ENCODE data around the gene ARHGAP35.
A peak's percentile ranks its signal among the peaks of the same experiment; 100 is the strongest.
"Not testable (repeated sequence)": the region's sequence is repeated elsewhere in the genome, so short reads cannot be mapped to it uniquely, and the experiment has no call there.

ARHGAP35 gene

DNA sequence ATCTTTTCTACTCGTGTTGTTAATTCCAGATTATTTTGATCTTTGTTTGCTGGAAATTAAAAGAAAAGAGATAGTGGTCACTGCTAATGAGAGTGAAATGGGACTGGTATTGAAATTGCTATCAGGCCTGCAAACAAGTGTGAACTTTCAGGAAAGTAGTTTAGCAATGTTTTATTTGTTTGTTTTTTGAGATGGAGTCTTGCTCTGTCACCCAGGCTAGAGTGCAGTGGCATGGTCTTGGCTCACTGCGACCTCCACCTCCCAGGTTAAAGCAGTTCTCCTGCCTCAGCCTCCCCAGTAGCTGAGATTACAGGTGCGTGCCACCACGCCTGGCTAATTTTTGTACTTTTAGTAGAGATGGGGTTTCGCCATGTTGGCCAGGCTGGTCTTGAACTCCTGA, 10.4 kb downstream of the ARHGAP35 start:
- not testable (repeated sequence) for DNase-seq (ENCODE audit: low spot score)

DNA sequence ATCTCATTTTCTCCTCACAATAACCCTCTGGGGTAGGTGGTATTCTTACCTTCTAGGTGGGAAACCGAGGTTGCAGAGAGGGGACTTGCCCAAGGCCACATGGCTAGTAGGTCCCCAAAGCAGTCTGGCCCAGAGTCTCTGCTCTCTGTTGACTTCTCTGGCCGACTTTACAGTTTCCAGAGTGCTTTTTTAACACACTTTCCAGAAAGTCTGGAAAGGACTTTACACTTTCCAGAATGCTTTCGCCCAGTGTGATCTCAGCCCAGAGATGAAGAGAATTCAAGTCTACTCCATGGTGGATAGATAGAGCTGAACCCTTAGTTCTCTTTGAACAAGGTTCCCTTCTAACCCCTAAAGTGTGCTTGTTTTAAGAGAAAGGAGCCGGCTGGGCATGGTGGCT, 12.2 kb downstream of the ARHGAP35 start:
- DNase-seq (ENCODE audit: low spot score) = no peak

DNA sequence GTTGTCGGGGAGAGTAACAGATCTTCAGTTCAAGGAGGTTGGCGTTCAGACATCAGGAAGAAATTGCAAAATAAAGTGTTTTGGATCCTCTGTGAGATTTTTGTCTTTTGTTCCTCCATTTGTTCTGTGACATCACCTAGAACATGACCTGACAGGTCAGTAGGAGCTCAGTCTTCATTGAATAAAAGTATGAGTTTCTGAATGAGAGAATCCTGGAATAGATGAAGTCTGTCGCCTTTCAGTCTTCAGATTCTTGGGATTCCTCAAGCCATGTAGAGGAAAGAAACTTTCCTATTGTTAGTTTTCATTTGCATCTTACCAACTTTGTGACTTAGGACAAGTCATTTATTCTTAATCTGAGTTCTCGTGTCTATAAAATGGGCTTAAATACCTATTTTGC, 14.4 kb downstream of the ARHGAP35 start:
- no peak for DNase-seq (ENCODE audit: low spot score)

DNA sequence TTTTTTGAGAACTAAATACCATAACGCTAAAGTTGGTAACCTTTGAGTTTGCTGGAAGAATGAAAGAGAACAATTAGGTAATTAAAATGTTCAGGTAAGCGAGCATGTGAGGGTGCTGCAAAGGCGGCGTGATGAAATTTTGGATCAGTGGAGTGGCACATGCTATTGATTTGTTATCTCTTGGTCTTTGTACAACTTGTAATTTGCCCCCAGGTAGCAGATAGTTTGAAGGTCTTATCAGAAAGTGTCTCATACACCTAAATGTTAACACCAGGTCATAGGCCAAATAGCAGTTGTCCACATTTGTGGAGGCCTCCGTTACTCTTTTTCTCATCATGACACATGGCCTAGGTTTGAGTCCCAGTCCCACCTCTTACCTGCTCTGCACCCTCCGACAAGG, 14.9 kb downstream of the ARHGAP35 start:
- DNase-seq (ENCODE audit: low spot score) = no peak

DNA sequence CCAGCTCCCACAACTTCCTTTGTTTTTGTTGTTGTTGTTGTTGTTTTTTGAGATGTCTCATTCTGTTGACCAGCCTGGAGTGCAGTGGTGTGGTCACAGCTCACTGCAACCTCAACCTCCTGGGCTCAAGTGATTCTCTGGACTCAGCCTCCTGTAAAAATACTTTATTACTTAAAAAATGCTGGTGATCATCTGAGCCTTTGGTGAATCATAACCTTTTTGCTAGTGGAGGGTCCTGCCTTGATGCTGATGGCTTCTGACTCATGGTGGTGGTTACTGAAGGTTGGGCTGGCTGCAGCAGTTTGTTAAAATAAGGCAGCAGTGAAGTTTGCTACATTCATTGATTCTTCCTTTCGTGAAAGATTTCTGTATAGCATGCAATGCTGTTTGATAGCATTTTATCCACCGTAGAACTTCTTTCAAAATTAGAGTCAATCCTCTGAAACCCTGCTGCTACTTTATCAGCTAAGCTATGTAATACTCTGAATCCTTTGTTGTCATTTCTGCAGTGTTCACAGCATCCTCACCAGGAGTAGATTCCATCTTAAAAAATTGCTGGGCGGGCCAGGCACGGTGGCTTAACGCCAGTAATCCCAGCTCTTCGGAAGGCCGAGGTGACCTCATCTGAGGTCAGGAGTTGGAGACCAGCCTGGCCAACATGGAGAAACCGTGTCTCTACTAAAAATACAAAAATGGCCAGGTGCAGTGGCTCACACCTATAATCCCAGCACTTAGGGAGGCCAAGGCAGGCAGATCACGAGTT, 18.0 kb downstream of the ARHGAP35 start:
- no peak for DNase-seq (ENCODE audit: low spot score)

DNA sequence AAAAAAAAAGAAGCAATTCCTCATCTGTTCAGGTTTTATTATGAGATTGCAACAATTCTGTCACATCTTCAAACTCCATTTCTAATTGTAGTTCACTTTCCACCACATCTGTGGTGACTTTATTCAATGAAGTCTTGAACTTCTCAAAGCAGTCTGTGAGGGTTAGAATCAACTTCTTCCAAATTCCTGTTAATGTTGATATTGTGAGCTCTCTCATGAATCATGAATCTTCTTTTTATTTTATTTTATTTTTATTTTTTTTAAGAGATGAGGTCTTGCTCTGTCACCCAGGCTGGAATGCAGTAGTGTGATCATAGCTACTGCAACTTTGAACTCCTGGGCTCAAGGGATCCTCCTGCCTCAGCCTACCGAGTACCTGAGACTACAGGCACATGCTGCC, 19.6 kb downstream of the ARHGAP35 start:
- DNase-seq (ENCODE audit: low spot score) = no peak

DNA sequence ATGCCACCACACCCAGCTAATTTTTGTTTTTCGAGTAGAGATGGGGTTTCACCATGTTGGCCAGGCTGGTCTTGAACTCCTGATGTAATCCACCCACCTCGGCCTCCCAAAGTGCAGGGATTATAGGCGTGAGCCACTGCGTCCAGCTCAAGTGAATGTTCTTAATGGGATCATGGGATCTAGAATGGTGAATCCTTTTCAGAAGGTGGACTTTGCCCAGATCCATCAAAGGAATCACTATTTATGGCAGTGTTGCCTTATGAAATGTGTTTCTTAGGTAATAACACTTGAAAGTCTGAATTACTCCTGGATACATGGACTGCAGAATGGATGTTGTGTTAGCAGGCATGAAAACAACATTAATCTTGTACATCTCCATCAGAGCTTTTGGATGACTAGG, 20.3 kb downstream of the ARHGAP35 start:
- DNase-seq (ENCODE audit: low spot score) = no peak

DNA sequence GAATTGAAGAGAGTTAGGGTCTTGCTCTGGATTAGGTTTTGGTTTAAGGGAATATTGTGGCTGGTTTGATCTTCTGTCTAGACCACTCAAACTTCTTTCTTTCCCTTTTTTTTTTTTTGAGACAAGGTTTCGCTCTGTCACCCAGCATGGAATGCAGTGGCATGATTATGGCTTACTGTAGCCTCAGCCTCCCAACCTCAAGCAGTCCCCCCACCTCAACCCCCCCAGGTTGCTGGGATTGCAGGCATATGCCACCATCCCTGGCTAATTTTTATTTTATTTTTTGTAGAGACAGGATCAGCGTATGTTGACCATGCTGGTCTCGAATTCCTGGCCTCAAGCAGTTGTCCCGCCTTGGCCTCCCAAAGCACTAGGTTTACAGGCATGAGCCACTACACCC, 21.2 kb downstream of the ARHGAP35 start:
- no peak for DNase-seq (ENCODE audit: low spot score)

DNA sequence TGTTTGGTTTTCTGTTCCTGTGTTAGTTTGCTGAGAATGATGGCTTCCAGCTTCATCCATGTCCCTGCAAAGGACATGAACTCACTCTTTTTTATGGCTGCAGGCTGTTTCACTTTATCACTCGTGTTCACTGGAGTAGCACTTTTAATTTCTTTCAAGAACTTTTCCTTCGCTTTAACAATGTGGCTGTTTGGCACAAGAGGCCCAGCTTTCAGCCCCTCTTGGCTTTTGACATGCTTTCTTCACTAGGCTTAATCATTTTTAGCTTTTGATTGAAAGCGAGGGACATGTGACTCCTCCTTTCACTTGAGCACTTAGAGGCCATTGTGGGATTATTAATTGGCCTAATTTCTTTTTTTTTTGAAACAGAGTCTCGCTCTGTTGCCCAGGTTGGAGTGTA, 22.0 kb downstream of the ARHGAP35 start:
- DNase-seq (ENCODE audit: low spot score) = not testable (repeated sequence)

DNA sequence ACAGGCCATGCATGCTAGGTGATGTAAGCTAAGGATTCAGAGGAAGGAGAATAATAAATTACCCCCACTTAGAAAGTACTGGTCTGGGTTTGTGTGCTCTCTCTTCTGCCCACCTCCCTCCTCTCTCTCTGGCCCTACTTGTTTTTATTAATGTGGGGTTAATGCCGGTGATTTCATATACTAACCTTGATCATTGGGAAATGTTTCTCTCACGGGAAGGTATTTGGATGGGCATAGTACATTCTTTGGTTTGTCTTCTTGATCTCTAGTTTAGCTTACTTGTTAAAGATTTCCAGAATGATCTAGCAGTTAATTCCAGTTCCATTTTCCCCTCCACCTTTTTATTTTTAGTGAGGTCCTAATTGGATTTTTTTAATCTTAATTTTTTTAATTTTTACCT, 24.6 kb downstream of the ARHGAP35 start:
- no peak for DNase-seq (ENCODE audit: low spot score)

DNA sequence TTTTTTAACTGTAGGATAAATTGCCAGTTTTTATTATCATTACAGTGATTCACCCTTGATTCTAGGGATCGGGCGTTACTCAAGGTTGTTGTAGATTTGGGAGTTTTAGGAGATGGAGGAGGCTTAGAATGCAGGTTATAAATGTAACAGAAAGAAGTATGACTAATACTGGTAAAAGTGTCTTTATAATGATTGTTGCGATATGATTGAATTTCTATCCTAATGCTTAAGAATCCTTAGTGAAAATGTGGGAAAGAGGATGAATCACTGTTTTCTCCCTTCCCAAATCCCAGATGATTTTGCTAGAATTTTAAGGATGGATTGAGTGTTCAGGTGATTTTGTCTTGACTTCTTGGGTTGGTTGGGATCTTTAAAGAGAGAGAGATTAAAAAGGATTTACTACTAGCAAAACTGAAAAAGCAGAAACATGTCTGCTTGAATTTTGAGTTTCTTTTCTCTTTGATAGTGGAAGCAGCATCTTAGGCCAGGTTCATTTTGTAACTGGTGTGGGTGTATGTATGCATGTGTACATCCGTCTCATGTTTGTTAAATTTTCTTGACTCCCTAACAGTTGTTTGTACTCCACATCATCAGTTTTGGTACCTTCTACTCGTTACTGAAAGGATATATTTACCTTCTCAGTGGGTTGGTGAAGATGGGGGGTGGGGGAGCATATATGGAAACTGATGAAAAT, 25.9 kb downstream of the ARHGAP35 start:
- no peak for DNase-seq (ENCODE audit: low spot score)

DNA sequence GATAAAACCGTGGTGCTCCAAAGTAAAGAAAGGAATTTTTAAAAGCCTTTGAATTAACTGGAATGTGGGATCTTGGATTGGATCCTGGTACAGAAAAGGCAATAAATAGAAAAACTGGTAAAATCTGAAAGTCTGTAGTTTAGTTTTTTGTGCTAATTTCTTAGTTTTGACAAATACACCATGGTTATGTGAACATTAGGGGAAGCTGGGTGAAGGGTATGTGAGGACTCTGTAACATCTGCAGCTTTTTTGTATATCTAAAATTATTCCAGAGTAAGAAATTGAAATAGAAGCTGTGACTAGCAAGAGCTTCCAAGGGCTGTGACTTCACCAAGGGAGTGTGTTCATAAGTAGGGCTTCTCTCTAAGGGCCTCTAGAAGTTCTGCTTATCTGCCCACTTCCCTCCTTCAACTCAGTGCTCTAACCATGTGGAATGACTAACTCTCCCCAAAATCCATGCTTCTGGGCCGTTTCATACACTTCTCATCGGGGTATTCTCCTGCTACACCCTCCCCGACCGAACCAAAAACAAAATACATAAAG, 26.5 kb downstream of the ARHGAP35 start:
- no peak for DNase-seq (ENCODE audit: low spot score)

DNA sequence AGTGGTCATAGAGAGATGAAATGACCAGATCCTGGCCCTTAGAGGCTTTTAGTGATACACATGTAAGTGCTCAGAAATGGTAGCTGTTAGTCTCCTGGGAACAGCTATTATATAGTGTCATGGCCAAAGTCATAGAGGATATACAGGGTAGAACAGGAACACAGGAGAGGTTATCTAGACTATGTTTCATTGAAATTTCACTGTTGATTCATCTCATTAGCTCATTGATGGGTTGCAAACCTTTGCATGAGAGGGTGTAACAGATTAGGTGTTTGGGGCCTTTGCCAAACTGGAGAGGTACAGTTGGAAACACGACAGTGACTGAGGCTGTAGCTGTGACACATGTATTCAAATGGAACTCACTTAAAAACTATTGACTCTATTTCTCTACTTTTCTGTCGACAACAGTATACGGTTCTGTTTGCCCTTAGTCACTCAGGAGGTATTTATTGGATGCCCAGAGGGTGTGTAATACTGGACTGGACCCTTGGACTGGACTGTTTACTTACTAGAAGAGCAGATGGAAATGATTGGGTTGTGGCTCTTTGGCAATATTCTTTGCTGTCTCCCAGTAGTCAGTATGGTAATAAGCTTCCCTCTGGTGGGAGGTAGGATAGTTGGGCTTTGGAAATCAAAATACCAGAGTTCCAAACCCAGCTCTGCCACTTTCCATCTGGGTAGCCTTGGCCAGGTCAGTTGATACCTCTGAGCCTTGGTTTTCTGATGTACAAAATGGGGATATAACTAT, 29.8 kb downstream of the ARHGAP35 start:
- no peak for DNase-seq (ENCODE audit: low spot score)

DNA sequence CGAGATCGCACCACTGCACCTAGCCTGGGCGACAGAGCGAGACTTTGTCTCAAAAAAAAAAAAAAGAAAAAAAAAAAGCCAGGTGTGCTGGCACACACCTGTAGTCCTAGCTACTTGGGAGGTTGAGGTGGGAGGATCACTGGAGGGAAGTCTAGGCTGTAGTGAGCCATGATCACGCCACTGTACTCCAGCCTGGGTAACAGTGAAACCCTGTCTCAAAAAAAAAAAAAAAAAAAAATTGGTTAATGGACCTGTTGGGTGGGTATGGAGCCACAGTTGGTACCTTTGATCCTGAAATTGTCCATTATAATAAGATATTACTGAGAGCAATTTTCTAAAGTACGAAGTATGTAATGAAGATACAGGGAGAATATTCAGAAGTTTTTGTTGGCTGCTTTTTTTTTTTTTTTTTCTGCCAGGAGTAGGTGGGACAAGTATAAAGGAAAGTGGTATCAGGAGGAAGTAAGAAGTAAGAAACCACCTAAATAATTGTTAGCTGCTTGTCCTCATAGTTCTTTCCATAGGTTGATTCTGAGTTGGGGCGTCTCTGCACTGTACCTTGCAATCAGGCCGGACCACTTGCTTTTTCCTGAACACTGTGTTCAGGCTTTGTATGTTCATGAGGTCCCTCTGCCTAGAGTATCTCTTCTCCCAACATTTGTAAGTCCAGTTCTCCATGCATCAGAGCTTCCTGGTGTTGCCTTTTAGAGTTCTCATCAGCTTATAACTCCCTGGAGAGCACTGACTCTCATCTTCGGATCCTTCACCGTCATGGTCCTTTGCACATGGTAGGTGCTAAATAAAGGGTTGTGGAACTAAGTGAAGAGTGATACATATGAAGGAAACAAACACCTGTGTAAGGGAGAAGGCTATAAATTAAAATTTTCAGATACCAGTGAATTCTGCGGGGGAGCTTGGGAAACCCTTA, 31.7 kb downstream of the ARHGAP35 start:
- no peak for DNase-seq (ENCODE audit: low spot score)

DNA sequence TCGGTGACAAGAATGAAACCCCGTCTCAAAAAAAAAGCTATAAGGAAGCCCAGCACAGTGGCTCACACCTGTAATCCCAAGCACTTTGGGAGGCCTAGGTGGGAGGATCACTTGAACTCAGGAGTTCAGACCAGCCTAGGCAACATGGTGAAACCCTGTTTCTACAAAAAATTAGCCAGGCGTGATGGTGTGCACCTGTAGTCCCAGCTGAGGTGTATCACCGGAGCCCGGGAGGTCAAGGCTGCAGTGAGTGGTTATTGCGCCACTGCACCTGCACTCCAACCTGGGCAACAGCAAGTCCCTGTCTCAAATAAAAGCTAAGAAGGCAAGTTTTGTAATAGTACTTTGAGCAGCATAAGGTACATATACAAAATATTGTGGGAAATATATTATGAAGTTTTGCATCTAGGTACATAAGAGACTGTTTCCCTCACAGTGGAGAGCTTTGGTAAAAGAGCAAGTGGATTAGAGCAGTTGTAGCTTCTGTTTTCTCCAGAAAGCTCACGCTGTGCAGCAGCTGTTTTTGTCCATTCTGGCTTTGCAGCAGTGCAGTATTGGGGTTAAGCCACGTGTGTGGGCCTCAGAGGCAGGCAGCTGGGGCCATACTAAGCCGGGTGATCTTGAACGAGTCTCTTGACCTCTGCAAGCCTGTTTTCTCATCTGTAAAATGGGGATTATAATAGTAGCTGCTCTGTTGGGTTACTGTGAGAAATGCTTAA, 35.4 kb downstream of the ARHGAP35 start:
- no peak for DNase-seq (ENCODE audit: low spot score)

DNA sequence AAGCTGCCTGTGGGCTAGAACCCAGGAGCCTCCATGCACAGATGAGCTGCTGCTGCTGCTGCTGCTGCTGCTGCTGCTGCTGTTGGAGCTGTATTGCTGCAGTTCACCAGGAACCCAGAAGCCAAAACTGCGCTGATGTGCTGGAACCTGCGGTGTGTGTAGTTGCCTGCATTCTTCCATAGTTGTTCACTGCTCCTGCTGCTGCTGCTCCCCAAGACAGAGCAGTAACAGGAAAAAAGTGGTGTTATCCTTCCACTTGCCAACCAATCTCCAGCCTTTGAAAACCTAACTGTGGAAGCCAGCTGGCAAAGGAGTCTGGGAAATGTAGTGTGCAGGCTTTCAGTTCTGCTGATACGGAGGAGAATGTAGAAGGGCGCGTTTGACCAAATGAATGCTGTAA, 37.9 kb downstream of the ARHGAP35 start:
- DNase-seq (ENCODE audit: low spot score) = no peak

DNA sequence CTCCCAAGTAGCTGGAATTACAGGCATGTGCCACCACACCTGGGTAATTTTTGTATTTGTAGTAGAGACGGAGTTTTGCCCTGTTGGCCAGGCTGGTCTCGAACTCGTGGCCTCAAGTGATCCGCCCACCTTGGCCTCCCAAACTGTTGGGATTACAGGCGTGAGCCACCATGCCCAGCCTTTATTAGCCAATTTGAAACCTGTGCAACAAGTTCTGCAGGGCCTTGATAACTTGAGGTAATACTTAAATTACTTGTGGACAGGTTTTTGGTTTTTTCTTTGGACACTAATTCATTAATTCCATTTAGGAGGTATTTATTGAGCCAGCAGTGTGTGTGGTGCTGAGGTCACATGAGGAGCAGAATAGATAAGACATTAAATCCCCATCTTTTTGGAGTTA, 39.5 kb downstream of the ARHGAP35 start:
- DNase-seq (ENCODE audit: low spot score) = no peak

DNA sequence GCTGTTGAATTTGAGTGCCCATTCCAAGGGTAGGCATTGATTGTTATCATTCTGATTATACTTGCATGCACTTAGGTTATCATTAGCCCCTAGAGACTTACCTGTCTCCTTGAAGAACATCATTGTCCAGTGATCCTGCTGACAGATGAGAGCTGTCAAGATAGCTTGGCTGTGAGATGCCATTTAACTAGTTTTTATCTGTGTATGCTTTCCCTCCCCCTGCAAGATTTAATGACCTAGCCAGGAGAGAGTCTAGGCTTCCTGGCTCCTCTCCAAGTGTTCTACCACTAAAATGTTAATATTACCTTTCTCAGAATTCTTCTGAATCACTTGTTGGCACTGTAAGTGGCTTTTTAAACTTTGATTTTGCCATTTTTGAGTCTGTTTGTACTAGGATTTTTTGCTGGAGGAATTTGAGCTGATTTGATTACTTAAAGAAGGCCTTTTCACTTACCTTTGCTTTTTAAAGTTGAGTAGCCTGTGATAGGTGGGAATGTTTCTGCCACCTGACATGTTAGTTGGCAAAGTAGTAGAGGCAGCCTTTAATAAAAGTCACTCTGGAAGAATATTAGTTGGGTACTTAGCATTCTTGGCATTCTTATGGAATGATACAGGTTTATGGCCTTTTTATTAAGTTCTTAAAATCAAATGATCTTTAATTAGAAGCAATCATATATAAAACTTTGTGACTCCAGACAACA, 41.1 kb downstream of the ARHGAP35 start:
- DNase-seq (ENCODE audit: low spot score) = no peak

DNA sequence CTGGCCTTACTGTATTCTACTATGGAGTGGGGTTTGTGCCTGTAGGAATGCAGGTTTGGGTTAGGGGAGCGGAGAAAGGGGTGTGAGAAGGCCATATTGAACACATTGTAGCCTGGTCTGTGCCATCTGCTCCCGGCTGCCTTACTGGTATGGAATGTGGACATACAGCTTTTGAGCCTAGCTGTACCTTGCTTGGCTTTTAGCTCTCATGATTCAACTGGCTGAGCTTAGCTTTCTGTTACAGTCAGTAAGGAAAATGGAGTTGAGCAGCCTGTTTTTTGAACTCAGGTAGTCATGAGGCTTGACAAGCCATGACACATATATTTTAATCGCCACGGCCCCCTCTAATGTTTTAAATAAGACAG, 41.6 kb downstream of the ARHGAP35 start:
- DNase-seq (ENCODE audit: low spot score) = peak; percentile 39

DNA sequence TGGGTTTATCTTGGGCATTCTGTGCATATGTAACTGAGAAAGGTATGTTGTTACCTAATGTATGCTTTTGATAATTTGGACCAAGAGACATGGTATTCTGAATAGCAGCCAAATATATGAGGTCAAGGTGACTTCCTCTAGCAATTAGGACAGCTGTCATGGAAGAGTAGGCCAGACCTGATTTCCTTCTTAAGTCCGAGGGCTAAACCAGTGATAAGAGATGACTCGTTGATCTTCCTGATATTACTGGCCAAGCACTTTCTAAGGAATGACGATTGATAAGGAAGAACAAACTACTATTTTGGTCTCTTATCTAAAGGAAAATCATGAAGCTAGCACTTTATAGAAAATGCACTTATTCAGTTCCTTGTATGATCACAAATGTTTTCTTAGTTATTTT, 42.7 kb downstream of the ARHGAP35 start:
- DNase-seq (ENCODE audit: low spot score) = no peak

Measured in iPS-NIHi11 (cell line).